GM21381 (cell line): ENCODE results near the gene TRAPPC3.
A peak's percentile ranks its signal among the peaks of the same experiment; 100 is the strongest.

Source experiments
- ATAC-seq: cut with Tn5 transposase; IDR thresholded peaks from one replicate; pipeline ENCODE4 v1.9.1; 2021; ENCODE audit warnings: mild to moderate bottlenecking, moderate library complexity; ENCODE audit not compliant: unreplicated experiment

TRAPPC3 gene

DNA sequence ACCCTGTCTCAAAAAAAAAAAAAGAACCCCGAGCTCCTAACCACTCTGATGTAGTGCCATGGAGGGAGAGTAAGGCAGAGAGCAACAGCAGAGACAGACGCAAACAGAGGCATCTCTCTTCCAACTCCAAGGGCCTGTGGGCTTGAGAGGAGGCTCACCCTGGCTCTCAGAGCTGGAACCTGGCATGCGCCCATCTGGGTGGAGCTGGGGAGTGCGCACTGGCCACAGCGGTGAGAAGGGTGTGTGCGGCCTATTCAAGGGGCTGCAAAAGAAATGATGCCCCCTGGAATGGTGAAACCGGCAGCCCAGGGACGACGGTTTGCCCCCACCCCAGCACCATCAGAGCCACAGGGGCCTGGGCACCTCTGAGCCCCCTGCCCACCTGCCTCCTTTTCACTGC, 41.9 kb downstream of the TRAPPC3 start:
- ATAC-seq: no peak

GRCh38 chr1:36106269-36106668, 43.0 kb downstream of the TRAPPC3 start:
- ATAC-seq: no peak

DNA sequence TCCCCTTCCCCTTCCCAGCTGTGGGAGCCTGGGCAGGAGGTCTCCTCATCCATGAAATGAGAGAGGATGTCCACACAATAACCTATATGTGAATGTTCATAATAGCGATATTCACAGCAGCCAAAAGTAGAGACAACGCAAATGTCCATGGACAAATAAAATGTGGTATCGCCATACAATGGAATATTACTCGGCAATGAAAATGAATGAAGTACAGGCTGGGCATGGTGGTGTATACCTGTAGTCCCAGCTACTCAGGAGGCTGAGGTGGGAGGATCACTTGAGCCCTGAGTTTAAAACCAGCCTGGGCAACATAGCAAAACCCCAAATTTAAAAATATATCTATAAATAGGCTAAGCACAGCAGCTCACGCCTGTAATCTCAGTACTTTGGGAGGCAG, 47.7 kb downstream of the TRAPPC3 start:
- ATAC-seq: no peak

- no peak for ATAC-seq
Observed at GRCh38 chr1:36100376-36100775, 48.9 kb downstream of the TRAPPC3 start.

GRCh38 chr1:36099681-36100341, 49.5 kb downstream of the TRAPPC3 start:
- no peak for ATAC-seq

DNA sequence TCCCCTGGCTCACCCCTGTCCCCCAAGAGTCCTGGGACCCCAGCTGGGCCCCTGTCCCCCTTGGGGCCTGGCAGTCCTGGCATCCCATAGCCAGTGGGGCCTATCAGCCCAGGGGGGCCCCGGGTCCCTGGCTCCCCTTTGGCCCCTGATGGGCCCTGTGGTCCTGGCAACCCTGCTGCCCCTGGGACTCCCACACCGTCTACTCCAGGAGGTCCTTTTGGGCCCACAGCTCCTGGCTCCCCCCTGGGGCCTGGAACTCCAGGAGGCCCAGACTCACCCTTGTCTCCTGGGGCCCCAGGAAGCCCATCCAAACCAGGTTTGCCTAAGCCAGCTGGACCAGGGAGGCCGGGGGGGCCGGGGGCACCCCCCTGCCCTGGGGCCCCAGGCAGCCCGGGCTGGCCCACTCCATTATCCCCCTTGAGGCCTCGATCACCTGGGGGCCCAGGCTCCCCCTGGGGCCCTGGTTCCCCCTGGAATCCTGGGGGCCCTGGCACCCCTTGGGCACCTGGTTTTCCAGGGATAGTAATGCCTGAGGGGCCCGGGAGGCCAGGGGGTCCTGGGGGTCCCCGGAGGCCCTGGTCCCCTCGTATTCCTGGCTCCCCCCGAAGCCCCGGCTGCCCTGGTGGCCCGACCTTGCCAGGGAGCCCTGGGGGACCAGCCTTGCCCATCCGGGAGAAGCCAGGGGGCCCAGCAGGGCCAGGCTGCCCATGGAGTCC, 50.5 kb downstream of the TRAPPC3 start:
- no peak for ATAC-seq

GRCh38 chr1:36097693-36098585, 51.3 kb downstream of the TRAPPC3 start:
- no peak for ATAC-seq

DNA sequence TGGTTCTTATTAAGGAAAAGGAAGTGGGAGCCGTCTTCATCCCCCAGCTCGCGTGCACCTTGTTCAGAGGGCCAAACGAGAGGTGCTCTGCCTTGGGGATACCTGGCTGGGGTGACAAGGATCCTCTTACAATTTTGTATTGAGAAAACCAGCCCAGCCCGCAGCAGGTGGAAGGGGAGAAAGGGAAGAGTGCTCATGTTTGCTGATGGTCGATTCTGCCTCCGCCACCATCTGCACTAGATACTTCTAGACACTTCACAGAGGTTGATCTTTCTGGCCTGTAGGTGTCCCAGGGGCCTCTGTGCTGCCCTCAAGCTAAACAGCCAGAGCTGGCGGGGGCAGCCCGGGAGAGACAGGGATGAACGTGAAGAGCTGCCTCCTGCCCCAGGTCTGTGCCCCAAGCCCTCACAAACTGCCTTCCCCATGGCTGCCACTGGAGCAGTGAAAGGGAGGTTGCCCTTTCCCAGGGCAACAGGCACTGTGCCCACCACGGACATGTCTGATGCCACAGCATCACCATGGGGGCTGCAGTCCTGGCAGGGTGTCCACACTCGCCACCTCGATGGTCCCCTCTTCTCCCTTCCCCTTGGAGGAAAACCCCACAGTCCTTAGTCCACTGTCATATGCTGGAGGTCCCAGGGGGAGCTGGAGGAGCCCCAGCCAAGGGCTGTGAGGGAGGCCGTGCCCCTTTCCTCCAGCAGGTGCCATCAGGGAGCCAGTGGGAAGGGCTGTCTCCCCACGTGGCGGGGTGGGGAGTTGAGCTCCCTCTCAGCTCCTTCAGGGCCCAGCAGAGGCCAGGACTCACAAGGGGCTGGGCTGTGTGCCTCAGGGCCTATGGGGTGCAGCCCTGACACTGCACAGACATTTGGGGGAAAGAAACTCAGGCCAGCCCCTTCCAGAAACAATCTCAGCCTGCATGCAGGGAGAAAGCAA, 52.5 kb downstream of the TRAPPC3 start:
- no peak for ATAC-seq

DNA sequence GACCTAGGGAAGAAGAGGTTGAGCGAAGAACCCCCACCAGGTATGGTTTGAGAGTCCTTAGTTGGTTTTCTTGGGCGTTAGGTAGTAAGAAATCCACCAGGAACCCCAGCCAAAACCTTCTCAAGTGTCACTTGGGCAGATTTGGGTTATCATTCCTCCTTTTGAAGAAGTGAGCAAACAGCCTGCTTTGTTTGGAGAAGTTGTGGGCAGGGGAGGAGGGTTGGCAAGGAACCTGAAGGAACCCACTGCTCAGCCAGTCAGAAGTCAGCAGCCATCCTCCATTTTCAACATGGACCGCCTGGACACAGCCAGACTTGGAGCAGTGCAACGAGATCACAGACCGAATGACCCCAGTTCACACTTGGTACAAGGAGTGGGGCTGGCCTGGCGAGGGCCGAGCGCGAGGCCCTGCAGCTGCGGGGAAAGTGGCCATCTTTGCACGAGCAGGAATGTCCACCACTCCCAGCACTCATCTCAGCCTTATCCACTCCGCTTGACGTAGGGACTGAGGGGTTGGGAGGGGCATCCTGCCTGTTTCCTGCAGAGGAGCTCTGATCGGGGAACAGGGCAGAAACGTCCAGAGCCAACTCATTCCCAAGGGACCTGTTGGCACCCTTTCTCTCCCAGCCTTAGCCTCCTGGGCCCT, 53.4 kb downstream of the TRAPPC3 start:
- no peak for ATAC-seq

- ATAC-seq: no peak
Observed at GRCh38 chr1:36094621-36095061, 54.6 kb downstream of the TRAPPC3 start.

DNA sequence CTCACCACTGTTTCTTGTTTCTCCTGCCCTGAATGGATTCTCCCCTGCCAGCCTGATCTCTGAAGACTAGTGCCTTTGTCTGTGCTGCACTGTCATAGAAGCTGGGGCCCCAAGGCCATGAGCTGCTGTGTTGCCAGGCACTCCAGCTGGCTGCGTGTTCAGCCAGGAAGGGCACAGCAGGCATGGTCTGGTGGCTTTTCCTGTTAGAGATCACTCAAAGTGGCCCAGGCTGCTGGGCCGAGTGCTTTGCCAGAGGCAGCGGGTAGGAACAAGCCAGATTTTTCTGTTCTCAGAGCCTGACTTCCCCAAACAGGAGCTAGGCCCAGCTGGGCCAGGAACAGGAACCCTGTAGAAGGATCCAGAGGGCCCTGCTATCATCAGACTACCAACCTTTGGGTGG, 55.4 kb downstream of the TRAPPC3 start:
- no peak for ATAC-seq

DNA sequence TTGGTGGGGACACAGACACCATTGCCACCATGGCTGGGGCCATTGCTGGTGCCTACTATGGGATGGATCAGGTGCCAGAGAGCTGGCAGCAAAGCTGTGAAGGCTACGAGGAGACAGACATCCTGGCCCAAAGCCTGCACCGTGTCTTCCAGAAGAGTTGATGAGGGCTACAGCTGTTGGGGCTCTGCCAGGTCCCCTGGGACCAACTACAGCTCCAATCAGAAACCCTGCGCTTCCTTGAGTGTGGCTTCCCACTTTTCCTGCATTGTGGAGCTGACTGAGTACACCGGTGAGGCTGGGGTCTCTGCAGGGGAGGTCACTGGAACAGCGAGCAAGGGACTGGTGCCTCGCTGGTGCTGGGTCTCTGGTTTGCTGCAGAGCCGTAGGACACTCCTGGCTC, 56.1 kb downstream of the TRAPPC3 start:
- no peak for ATAC-seq

- ATAC-seq: no peak
Observed at GRCh38 chr1:36092798-36093185, 56.5 kb downstream of the TRAPPC3 start.

DNA sequence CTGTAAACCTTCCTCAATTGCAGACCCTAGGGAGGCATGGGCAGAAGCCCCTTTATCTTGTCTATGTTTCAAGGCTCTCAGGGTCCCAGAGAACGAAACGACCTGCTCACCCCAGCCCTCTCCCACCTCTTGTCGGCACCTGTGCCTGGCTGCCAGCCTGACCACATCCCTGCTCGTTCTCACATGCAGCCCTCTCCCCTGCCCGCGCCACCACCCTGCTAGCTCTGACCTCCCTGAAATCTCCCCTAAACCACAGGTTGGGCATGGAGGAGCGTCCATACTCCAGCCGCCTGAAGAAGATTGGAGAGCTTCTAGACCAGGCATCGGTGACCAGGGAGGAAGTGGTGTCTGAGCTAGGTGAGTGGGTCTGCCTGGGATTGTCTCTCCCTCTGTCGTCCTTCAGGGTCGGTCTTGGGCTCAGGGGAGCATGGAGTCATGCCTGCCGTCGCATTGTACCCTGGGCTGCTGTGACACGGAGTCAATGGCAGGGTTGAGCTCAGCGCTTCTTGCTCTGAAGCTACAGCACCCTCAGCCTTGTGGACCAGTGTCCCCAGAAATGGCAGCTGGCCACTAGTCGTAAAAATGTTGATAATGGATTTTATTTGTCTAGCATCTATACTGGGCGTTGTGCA, 57.0 kb downstream of the TRAPPC3 start:
- no peak for ATAC-seq

DNA sequence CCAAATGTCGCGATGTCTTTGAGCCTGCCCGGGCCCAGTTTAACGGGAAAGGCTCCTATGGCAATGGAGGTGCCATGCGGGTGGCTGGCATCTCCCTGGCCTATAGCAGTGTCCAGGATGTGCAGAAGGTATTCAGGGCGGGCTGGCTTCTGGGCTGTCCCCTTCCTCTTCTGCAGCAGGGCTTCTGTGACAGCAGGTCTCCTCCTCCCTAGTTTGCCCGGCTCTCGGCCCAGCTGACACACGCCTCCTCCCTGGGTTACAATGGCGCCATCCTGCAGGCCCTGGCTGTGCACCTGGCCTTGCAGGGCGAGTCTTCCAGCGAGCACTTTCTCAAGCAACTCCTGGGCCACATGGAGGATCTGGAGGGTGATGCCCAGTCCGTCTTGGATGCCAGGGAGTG, 57.6 kb downstream of the TRAPPC3 start:
- ATAC-seq: no peak

DNA sequence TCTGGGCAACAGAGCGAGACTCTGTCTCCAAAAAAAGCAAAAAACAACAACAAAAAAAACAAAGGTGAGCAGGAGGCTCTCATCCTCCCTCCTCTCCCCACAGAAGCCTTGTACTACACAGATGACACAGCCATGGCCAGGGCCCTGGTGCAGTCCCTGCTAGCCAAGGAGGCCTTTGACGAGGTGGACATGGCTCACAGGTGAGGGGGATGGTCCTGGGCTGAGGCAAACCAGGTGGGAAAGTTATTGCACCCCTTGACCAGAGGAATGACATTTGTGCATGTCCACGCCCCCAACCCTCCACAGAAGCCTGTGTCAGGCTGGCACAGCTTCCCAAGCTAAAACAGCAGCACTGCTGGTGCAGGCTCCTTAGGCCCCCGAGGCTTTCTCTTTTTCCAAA, 58.1 kb downstream of the TRAPPC3 start:
- no peak for ATAC-seq

GRCh38 chr1:36089393-36090121, 59.7 kb downstream of the TRAPPC3 start:
- no peak for ATAC-seq

DNA sequence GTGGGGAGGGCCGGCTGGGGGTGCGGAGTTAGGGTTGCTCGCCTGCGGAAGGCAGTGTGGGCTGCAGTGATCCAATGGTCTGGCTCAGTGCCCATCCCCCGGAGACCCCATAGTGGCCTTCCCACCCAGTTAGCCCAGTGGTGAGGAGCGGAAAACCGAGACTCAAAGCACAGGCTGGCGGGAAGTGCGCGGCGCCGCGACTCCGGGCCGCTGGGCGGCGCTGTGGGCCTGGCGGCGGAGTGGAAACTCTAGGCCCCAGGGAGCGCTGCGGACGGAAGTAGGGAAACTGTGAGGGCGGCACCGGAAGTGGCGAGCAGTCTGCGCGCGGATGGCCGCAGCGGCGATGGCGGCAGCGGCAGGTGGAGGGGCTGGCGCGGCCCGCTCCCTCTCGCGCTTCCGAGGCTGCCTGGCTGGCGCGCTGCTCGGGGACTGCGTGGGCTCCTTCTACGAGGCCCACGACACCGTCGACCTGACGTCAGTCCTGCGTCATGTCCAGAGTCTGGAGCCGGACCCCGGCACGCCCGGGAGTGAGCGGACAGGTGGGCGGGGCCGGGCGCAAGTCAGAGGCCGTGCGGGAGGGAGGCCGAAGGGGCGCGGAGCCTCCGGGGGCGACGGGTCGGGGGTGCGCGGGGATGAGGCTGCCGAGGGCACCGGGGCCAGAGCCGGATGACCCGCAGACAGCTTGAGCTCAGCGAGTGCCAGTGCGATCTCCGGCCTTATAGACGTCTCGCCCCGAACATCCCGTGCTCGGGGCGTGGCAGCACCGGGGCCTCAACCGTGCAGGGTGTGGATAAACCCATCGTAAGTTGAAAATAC, 60.5 kb downstream of the TRAPPC3 start, which contains the start of gene ADPRS:
TSS of gene ADPRS (plus strand) at position 316 of the 816 bp plus-strand sequence. CDS start at position 329, 13 bp downstream.
- ATAC-seq: peak; percentile 80
